ENCODE results near the gene SLC7A7.
"Not testable (repeated sequence)": the region's sequence is repeated elsewhere in the genome, so short reads cannot be mapped to it uniquely, and the experiment has no call there.

DNA sequence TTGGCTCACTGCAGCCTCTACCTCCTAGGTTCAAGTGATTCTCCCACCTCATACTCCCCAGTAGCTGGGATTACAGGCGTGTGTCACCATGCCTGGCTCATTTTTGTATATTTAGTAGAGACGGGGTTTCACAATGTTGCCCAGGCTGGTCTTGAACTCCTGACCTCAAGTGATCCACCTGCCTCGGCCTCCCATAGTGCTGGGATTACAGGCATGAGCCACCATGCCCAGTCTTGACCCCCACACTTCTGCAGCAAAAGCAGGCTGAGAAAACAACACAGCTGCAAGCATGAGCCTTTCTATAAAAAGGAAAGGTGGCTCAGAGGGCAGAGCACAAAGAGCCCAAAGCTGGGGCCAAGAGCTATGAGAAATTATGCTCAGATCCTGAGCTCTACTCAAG is 45.1 kb upstream of the SLC7A7 start:
- not testable (repeated sequence) for TF ChIP-seq CTCF (conservative IDR thresholded peaks at IDR 0.05 in 1 of 2, IDR thresholded peaks at IDR 0.05 in 1 of 2; ENCODE audit: low read depth in 1 of 2, low read length in 2 of 2); EZH2 (IDR thresholded peaks at IDR 0.05; ENCODE audit: low read length, missing control alignments)

Measured in fibroblast of lung (primary cell).